PC-3 (cell line): ENCODE results near the gene PHF1. TPM values are rescaled to one million over a fixed set of nuclear protein-coding genes. Genes with fewer than 3 reads are reported as not detected.

Experiments
- ATAC-seq: fragments of 200-7000 bp; cut with Tn5 transposase; 2 replicates; pipeline ENCODE4 v1.9.1; 2020; ENCODE audit warnings: mild to moderate bottlenecking, moderate library complexity
- BruUV-seq: library from RNA; stranded (reverse); fragments of 400-500 nt; replicated peaks from 2 replicates; lab custom pipeline; 2021; lab: Mats Ljungman, UMichigan
- CTCF ChIA-PET: fragments of 300-600 bp; sonication (Branson Sonifier 250); formaldehyde crosslinking; loops from one replicate; lab custom pipeline; 2022; ENCODE audit warnings: antibody characterized with exemption; lab: Charles Lee
- POLR2A ChIA-PET: fragments of 300-600 bp; sonication (Branson Sonifier 250); formaldehyde crosslinking; loops from one replicate; lab custom pipeline; 2022; ENCODE audit warnings: antibody characterized with exemption; ENCODE audit not compliant: unreplicated experiment; lab: Charles Lee
- DNase-seq: peaks from one replicate; pipeline ENCODE4 v3.0.0-alpha.2; 2015
- H2AFZ ChIP-seq: fragments of 300-600 bp; sonication (generic); 2 replicates; pipeline ENCODE4 v1.6.0; 2016; ENCODE audit warnings: antibody characterized with exemption, low read length
- H3F3A ChIP-seq: fragments of 300-600 bp; sonication (generic); one replicate; pipeline ENCODE4 v1.6.0; 2017; ENCODE audit warnings: antibody characterized with exemption, low read length, control low read depth, mild to moderate bottlenecking; ENCODE audit not compliant: unreplicated experiment
- H3K27ac ChIP-seq: fragments of 300-600 bp; sonication (generic); 2 replicates; pipeline ENCODE4 v1.5.1; 2016; ENCODE audit warnings: mild to moderate bottlenecking, low read length
- H3K27me3 ChIP-seq: fragments of 300-600 bp; sonication (generic); 2 replicates; pipeline ENCODE4 v1.6.1; 2016; ENCODE audit warnings: low read length, mixed read lengths
- H3K36me3 ChIP-seq: fragments of 300-600 bp; sonication (generic); 2 replicates; pipeline ENCODE4 v1.6.1; 2016; ENCODE audit warnings: low read depth, mixed run types, low read length, mixed read lengths
- H3K4me1 ChIP-seq: fragments of 300-600 bp; sonication (generic); 2 replicates; pipeline ENCODE4 v1.5.1; 2016; ENCODE audit warnings: low read length; ENCODE audit not compliant: insufficient read depth
- H3K4me2 ChIP-seq: fragments of 300-600 bp; sonication (generic); 2 replicates; pipeline ENCODE4 v1.6.0; 2016; ENCODE audit warnings: low read length
- H3K4me3 ChIP-seq: fragments of 300-600 bp; sonication (generic); 2 replicates; pipeline ENCODE4 v1.5.1; 2016; ENCODE audit warnings: mild to moderate bottlenecking, low read length, mixed read lengths
- H3K79me2 ChIP-seq: fragments of 300-600 bp; sonication (generic); 2 replicates; pipeline ENCODE4 v1.6.1; 2017; ENCODE audit warnings: low read length, mixed read lengths
- H3K9ac ChIP-seq: fragments of 300-600 bp; sonication (generic); 2 replicates; pipeline ENCODE4 v1.6.0; 2016; ENCODE audit warnings: mild to moderate bottlenecking, low read length
- H3K9me2 ChIP-seq: fragments of 300-600 bp; sonication (generic); replicated peaks from 2 replicates; pipeline ENCODE4 v1.6.1; 2016; ENCODE audit warnings: mixed run types, low read length, mixed read lengths
- H3K9me3 ChIP-seq: fragments of 300-600 bp; sonication (generic); 2 replicates; pipeline ENCODE4 v1.6.1; 2016; ENCODE audit warnings: low read length, mixed read lengths
- H4K20me1 ChIP-seq: fragments of 300-600 bp; sonication (generic); 2 replicates; pipeline ENCODE4 v1.6.1; 2016; ENCODE audit warnings: low read length, mixed read lengths
- CTCF ChIP-seq: fragments of 300-600 bp; sonication (generic); conservative IDR thresholded peaks from 2 replicates; pipeline ENCODE4 v1.5.1; 2017; ENCODE audit warnings: antibody characterized with exemption, low read depth, mild to moderate bottlenecking, low read length
- EZH2 ChIP-seq: fragments of 300-600 bp; sonication (generic); IDR thresholded peaks from one replicate; pipeline ENCODE4 v1.6.1; 2017; ENCODE audit warnings: antibody characterized with exemption, mild to moderate bottlenecking, low read length; ENCODE audit not compliant: unreplicated experiment
- EZH2phosphoT487 ChIP-seq: fragments of 300-600 bp; sonication (generic); IDR thresholded peaks from 2 replicates; pipeline ENCODE4 v1.6.1; 2018; ENCODE audit warnings: mild to moderate bottlenecking, antibody characterized with exemption, low read length, borderline replicate concordance
- intact Hi-C: fragments of 100-400 bp; cut with micrococcal nuclease; formaldehyde crosslinking; loops from 2 replicates; pipeline ENCODE4 v1.9.0; 2023
- total RNA-seq: library from RNA; depleted of rRNA; stranded (reverse); fragments of >200 nt; gene quantifications from 2 replicates; pipeline ENCODE4 v1.2.3, GENCODE V29; 2014

PHF1 gene
- total RNA-seq, 1 experiment from 2014 or later: 36.6 TPM

DNA sequence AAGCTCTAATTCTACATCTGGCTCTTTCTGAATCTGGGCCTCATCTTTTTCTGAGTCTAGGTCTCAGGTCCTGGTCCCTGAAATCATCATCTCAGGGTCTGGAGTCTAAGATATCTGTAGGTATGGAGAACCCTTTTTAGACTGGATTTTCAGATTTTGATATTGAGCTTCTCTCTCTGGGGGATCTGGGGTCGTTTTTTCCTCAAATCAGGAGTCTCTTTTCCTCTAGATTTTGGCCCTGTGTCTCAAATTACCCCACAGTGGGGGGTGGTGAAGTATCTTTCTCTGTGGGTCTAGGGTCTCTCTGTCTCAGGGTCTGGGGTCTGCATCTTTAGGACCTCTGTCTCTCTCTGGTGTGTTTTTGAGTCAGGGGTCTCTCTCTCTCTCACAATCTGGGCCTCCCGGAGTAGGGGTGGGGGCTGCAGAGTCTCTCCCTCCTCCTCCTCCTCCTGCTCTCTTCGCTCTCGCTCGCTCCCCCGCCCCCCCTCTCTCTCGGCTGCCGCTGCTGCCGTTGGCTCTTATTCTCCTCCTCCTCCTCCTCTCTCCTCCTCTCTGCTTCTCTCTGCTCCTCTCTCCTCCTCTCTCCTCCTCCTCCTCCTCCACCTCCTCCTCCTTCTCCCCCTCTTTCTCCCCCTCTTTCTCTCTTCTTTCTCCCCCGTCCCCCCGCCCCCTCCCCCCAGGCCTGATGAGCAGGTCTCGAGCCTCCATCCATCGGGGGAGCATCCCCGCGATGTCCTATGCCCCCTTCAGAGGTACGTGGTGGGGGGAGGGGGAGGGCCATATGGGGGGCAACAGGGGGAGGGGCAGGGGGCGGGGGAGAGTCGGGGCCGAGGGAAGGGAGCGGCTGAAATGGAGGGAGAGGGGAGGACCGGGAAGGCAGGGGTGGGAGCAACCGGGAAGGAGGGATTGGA, 9.0 kb downstream of the PHF1 start, which contains the start of gene SYNGAP1:
Gene SYNGAP1 (plus strand): TSS at position 486 of the 911 bp plus-strand sequence. CDS start 200 bp downstream, at position 686.
- H3K27ac ChIP-seq: no peak within 1 kb of the TSS
- H2AFZ ChIP-seq: no peak within 1 kb of the TSS
- intact Hi-C loops: loop anchor here (10.0 kb wide), 1 partner anchor 215 kb away; the partner anchor contains the start of genes HSD17B8, RING1, RXRB and SLC39A7
- peaks cover 27% of the 10 kb centered on the region for H3K79me2 ChIP-seq
- no TSS peak for BruUV-seq
- no peaks in the 10 kb centered on the region for H3F3A ChIP-seq
- no peak within 1 kb of the TSS for H3K4me3 ChIP-seq
- ChIA-PET CTCF (no interaction called here), POLR2A (no interaction called here)
- TF ChIP-seq EZH2phosphoT487: no peak
- TF ChIP-seq CTCF: no peak
- no peak for TF ChIP-seq EZH2
- H3K27me3 ChIP-seq: no peaks in the 10 kb centered on the region
- ATAC-seq (no peak), DNase-seq (no peak)
- peaks cover 8% of the 10 kb centered on the region; the same call in 1 of the 2 replicates for H3K36me3 ChIP-seq
- H3K9ac ChIP-seq: no peak within 1 kb of the TSS
- H3K9me2 ChIP-seq: no peaks in the 10 kb centered on the region
- H3K4me2 ChIP-seq: peak within 1 kb of the TSS; percentile 42
- H4K20me1 ChIP-seq: no peaks in the 10 kb centered on the region
- H3K9me3 ChIP-seq: no peaks in the 10 kb centered on the region
- peaks cover 30% of the 10 kb centered on the region for H3K4me1 ChIP-seq

- CTCF ChIA-PET: no interaction called here
- POLR2A ChIA-PET: no interaction called here
- H3K4me3 ChIP-seq: no peak overlapping the region
- intact Hi-C loops: no loop called here
- ATAC-seq (no peak), DNase-seq (no peak)
- TF ChIP-seq EZH2: no peak
- TF ChIP-seq CTCF: no peak
- TF ChIP-seq EZH2phosphoT487: no peak
- H3K9ac ChIP-seq: no peak overlapping the region
- H2AFZ ChIP-seq: no peak overlapping the region
- no peaks in the 10 kb centered on the region for H3K9me2 ChIP-seq
- BruUV-seq: no TSS peak
- no peaks in the 10 kb centered on the region for H3F3A ChIP-seq
- H3K79me2 ChIP-seq: peaks cover 21% of the 10 kb centered on the region
- no peaks in the 10 kb centered on the region for H3K9me3 ChIP-seq
- peaks cover 3% of the 10 kb centered on the region; the same call in 1 of the 2 replicates for H3K36me3 ChIP-seq
- no peaks in the 10 kb centered on the region for H3K27me3 ChIP-seq
- no peaks in the 10 kb centered on the region for H4K20me1 ChIP-seq
- H3K4me2 ChIP-seq: no peak overlapping the region
- no peak overlapping the region for H3K27ac ChIP-seq
- H3K4me1 ChIP-seq: peaks cover 36% of the 10 kb centered on the region
These were observed 9.9 kb downstream of the PHF1 start for GRCh38 chr6:33420491-33421343.
